DOHH2 (cell line): ENCODE measurements around the gene AK1.

Experiments
- H3F3A ChIP-seq: fragments of 200-600 bp; sonication (generic), shearing (Covaris generic); 2 replicates; pipeline ENCODE4 v1.6.0; 2016; ENCODE audit warnings: antibody characterized with exemption, mild to moderate bottlenecking; ENCODE audit not compliant: control insufficient read depth, insufficient read depth
- H3K27ac ChIP-seq: fragments of 200-600 bp; sonication (generic); 2 replicates; pipeline ENCODE4 v1.5.1; 2014; ENCODE audit warnings: low read depth, mild to moderate bottlenecking, low read length, moderate library complexity
- H3K27me3 ChIP-seq: fragments of 200-600 bp; sonication (generic); 2 replicates; pipeline ENCODE4 v1.6.1; 2014; ENCODE audit warnings: mild to moderate bottlenecking, low read length, mixed read lengths; ENCODE audit not compliant: control insufficient read depth
- H3K36me3 ChIP-seq: fragments of 200-600 bp; sonication (generic); 2 replicates; pipeline ENCODE4 v1.6.1; 2014; ENCODE audit warnings: mild to moderate bottlenecking, low read length, moderate library complexity, mixed read lengths; ENCODE audit not compliant: control insufficient read depth
- H3K4me1 ChIP-seq: fragments of 200-600 bp; sonication (generic); 2 replicates; pipeline ENCODE4 v1.6.1; 2014; ENCODE audit warnings: mild to moderate bottlenecking, low read length, mixed read lengths; ENCODE audit not compliant: control insufficient read depth
- H3K4me2 ChIP-seq: fragments of 200-600 bp; sonication (generic); 2 replicates; pipeline ENCODE4 v1.6.0; 2014; ENCODE audit warnings: mild to moderate bottlenecking, low read length, moderate library complexity
- H3K4me3 ChIP-seq: fragments of 200-600 bp; sonication (generic); 2 replicates; pipeline ENCODE4 v1.5.1; 2014; ENCODE audit warnings: mild to moderate bottlenecking, low read length, mixed read lengths
- H3K79me2 ChIP-seq: fragments of 200-600 bp; sonication (generic); 2 replicates; pipeline ENCODE4 v1.6.1; 2014; ENCODE audit warnings: mild to moderate bottlenecking, low read length, mixed read lengths; ENCODE audit not compliant: control insufficient read depth
- H3K9me2 ChIP-seq: fragments of 200-600 bp; sonication (generic); replicated peaks from 2 replicates; pipeline ENCODE4 v1.6.1; 2014; ENCODE audit warnings: mild to moderate bottlenecking, low read length, mixed read lengths; ENCODE audit not compliant: control insufficient read depth
- H3K9me3 ChIP-seq: fragments of 200-600 bp; sonication (generic); 2 replicates; pipeline ENCODE4 v1.6.1; 2014; ENCODE audit warnings: antibody characterized with exemption, low read length, mixed read lengths; ENCODE audit not compliant: control insufficient read depth, insufficient read depth
- H4K20me1 ChIP-seq: fragments of 200-600 bp; sonication (generic); 2 replicates; pipeline ENCODE4 v1.6.0; 2014; ENCODE audit warnings: low read depth, mild to moderate bottlenecking, antibody characterized with exemption, low read length, moderate library complexity; ENCODE audit not compliant: control insufficient read depth, insufficient read depth
- EZH2phosphoT487 ChIP-seq: fragments of 200-600 bp; sonication (generic); IDR thresholded peaks from 2 replicates; pipeline ENCODE4 v1.6.1; 2017; ENCODE audit warnings: borderline replicate concordance, mild to moderate bottlenecking, antibody characterized with exemption, low read length, moderate library complexity, mixed read lengths
- TF ChIP-seq, protein P1 (sequence below): fragments of 200-600 bp; sonication (generic); IDR thresholded peaks from one replicate; pipeline ENCODE4 v1.5.1; 2014; ENCODE audit warnings: antibody characterized with exemption, mild to moderate bottlenecking, low read depth, low read length; ENCODE audit not compliant: poor library complexity, severe bottlenecking

The AK1 gene

DNA sequence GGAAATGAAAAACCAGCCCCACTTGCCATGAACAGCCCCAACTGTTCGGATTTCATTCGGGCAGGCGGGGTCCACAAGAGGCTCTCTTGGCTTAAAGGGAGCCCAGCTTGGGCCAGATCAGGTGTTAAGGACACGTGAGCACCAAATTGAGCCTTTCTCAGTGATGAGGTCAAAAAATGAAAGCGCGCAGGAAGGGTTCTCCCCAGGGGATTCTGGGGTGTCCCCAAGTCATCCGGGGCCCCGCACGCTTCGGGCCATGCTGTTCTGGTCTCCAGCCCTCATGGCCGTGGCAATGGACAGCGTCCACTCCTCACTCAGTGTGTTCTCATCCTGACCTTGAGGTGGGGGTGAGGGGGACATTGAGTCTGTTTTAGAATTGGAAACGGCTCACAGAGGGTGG lies 10.9 kb downstream of the AK1 start:
- H3K9me3 ChIP-seq, result no peaks in the 10 kb centered on the region
- no peaks in the 10 kb centered on the region for H3K36me3 ChIP-seq
- H3K4me3 ChIP-seq, result no peak overlapping the region
- no peaks in the 10 kb centered on the region for H3K9me2 ChIP-seq
- H3F3A ChIP-seq, result peaks cover 22% of the 10 kb centered on the region
- H3K4me2 ChIP-seq, result peak overlapping the region; percentile 50
- TF ChIP-seq, protein P1, sequence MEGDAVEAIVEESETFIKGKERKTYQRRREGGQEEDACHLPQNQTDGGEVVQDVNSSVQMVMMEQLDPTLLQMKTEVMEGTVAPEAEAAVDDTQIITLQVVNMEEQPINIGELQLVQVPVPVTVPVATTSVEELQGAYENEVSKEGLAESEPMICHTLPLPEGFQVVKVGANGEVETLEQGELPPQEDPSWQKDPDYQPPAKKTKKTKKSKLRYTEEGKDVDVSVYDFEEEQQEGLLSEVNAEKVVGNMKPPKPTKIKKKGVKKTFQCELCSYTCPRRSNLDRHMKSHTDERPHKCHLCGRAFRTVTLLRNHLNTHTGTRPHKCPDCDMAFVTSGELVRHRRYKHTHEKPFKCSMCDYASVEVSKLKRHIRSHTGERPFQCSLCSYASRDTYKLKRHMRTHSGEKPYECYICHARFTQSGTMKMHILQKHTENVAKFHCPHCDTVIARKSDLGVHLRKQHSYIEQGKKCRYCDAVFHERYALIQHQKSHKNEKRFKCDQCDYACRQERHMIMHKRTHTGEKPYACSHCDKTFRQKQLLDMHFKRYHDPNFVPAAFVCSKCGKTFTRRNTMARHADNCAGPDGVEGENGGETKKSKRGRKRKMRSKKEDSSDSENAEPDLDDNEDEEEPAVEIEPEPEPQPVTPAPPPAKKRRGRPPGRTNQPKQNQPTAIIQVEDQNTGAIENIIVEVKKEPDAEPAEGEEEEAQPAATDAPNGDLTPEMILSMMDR, result no peak
- no peak for TF ChIP-seq EZH2phosphoT487
- H3K27me3 ChIP-seq, result no peaks in the 10 kb centered on the region
- H3K4me1 ChIP-seq, result peaks cover 40% of the 10 kb centered on the region
- H4K20me1 ChIP-seq, result no peaks in the 10 kb centered on the region
- no peak overlapping the region for H3K27ac ChIP-seq
- H3K79me2 ChIP-seq, result no peaks in the 10 kb centered on the region

DNA sequence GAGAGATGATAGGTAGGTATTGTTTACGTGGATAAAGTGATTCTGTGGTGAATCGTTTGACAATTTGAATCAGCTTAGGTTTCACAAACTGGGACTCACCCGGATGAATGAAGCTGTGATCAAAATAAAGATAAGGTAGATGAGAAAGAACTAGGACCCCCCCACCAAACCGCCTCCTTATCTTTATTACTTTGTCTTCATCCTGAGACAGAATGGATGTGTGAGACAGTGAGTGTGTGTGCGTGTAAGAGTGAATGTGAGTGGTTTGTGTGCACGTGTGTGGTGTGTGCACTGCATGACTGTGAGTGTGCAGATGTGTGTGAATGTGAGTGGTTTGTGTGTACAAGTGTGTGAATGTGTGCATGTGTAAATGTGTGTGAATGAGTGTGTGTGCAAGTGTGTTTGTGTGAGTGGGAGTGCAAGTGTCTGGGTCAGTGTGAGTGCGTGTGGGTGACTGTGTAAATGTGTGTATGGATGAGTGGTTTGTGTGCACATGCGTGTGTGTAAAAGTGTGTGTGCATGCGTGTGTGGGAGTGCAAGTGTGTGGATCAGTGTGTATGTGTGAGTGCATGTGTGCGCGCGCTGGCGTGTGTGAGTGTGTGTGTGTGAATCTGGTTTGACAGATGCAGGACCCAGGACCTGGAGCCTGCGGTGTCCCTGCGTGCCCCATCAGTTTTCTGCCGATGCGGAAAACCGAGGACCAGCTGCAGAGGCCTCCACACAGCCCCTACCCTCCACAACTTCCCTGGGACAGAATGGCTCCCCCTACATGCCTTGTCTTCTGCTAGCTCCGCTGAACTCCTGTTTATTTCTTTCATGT lies 11.6 kb downstream of the AK1 start:
- Histone ChIP-seq H3K9me2 (no peaks in the 10 kb centered on the region), H3K9me3 (no peaks in the 10 kb centered on the region), H3F3A (peaks cover 23% of the 10 kb centered on the region), H3K4me1 (peaks cover 44% of the 10 kb centered on the region), H3K36me3 (no peaks in the 10 kb centered on the region), H3K4me2 (peak overlapping the region; percentile 50), H3K79me2 (no peaks in the 10 kb centered on the region), H4K20me1 (no peaks in the 10 kb centered on the region), H3K4me3 (no peak overlapping the region), H3K27me3 (no peaks in the 10 kb centered on the region), H3K27ac (peak overlapping the region; percentile 14; the same call in 1 of the 2 replicates)
- TF ChIP-seq EZH2phosphoT487, result no peak
- TF ChIP-seq, protein P1, result no peak

DNA sequence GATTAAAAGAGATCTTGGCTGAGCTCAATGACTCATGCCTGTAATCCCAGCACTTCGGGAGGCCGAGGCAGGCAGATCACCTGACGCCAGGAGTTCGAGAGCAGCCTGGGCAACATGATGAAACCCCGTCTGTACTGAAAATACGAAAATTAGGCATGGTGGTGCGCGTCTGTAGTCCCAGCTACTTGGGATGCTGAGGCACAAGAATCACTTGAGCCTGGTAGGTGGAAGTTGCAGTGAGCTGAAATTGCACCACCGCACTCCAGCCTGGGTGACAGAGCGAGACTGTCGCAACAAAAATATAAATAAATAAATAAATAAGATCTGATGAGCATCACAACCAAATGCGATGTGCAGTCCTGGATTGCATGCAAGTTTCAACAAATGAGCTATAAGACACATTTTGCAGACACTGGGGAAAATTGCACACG lies 14.3 kb downstream of the AK1 start:
- Histone ChIP-seq H4K20me1 (no peaks in the 10 kb centered on the region), H3K27ac (peak overlapping the region; percentile 19; the same call in 1 of the 2 replicates), H3K4me2 (no peak overlapping the region), H3K9me3 (no peaks in the 10 kb centered on the region), H3F3A (peaks cover 23% of the 10 kb centered on the region), H3K4me1 (peaks cover 44% of the 10 kb centered on the region), H3K79me2 (no peaks in the 10 kb centered on the region), H3K27me3 (no peaks in the 10 kb centered on the region), H3K36me3 (no peaks in the 10 kb centered on the region), H3K9me2 (no peaks in the 10 kb centered on the region), H3K4me3 (no peak overlapping the region)
- TF ChIP-seq, protein P1, result no peak
- no peak for TF ChIP-seq EZH2phosphoT487
